Hepatocyte (in vitro differentiated cells): Measurements from ENCODE around the gene ROR1.

Experiments used
- EZH2phosphoT487 ChIP-seq: fragments of 200-600 bp; sonication (generic); IDR thresholded peaks from one replicate; pipeline ENCODE4 v1.6.1; 2018; ENCODE audit warnings: antibody characterized with exemption, mild to moderate bottlenecking, low read depth, moderate library complexity; ENCODE audit not compliant: unreplicated experiment, severe bottlenecking
- TF ChIP-seq, protein P1 (sequence below): fragments of 200-600 bp; sonication (generic); IDR thresholded peaks from 2 replicates; pipeline ENCODE4 v1.5.1; 2016; ENCODE audit warnings: antibody characterized with exemption, mild to moderate bottlenecking; ENCODE audit not compliant: poor library complexity

DNA sequence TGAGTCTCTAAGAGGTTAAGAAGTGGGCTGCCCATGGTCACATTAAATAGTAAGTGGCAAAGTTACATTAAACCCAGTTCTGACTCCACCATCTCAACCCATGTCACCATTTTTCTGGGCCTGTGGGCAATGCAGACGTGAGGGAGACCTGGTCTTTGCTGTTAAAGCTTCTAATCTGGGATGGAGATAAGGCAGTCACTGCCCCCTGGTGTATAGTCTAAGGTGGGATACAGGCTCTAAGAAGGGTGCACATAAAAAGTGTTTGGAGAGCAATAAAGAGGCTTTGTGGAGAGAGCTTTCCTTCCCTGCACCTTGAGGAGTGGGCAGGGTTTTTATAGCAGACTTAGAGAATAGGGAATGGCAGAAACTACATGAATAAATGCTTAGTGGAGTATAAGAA, 141.3 kb downstream of the ROR1 start:
- TF ChIP-seq, protein P1, sequence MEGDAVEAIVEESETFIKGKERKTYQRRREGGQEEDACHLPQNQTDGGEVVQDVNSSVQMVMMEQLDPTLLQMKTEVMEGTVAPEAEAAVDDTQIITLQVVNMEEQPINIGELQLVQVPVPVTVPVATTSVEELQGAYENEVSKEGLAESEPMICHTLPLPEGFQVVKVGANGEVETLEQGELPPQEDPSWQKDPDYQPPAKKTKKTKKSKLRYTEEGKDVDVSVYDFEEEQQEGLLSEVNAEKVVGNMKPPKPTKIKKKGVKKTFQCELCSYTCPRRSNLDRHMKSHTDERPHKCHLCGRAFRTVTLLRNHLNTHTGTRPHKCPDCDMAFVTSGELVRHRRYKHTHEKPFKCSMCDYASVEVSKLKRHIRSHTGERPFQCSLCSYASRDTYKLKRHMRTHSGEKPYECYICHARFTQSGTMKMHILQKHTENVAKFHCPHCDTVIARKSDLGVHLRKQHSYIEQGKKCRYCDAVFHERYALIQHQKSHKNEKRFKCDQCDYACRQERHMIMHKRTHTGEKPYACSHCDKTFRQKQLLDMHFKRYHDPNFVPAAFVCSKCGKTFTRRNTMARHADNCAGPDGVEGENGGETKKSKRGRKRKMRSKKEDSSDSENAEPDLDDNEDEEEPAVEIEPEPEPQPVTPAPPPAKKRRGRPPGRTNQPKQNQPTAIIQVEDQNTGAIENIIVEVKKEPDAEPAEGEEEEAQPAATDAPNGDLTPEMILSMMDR: peak; percentile 17
- no peak for TF ChIP-seq EZH2phosphoT487
